ENCODE measurements around the gene BICRA.
"Not testable (repeated sequence)": the region's sequence is repeated elsewhere in the genome, so short reads cannot be mapped to it uniquely, and the experiment has no call there.

Gene BICRA

GRCh38 chr19:47608969-47609905 lies at the start of gene BICRA:
TSS of gene BICRA (plus strand) at chr19:47609134. CDS start at chr19:47673575, 64,441 bp downstream.
- peak; percentile 84 for DNase-seq

- DNase-seq: no peak
These were observed 47.9 kb upstream of the BICRA start for GRCh38 chr19:47560999-47561398.

GRCh38 chr19:47561440-47562057 lies 47.4 kb upstream of the BICRA start:
- no peak for DNase-seq

- no peak for DNase-seq
These were observed 44.9 kb upstream of the BICRA start for GRCh38 chr19:47564081-47564480.

- DNase-seq: no peak
These were observed 39.6 kb upstream of the BICRA start for GRCh38 chr19:47569331-47569730.

- no peak for DNase-seq
These were observed 36.3 kb upstream of the BICRA start for GRCh38 chr19:47572635-47573034.

GRCh38 chr19:47573071-47574026 lies 35.6 kb upstream of the BICRA start, which contains the start of gene ZNF541:
TSS of gene ZNF541 (minus strand) at chr19:47573148. CDS start at chr19:47555856, 17,292 bp downstream.
- DNase-seq: peak; percentile 90

- no peak for DNase-seq
These were observed 28.5 kb upstream of the BICRA start for GRCh38 chr19:47580397-47580796.

GRCh38 chr19:47581605-47582319 lies 27.2 kb upstream of the BICRA start:
- no peak for DNase-seq

GRCh38 chr19:47582320-47582909 lies 26.5 kb upstream of the BICRA start:
- no peak for DNase-seq

GRCh38 chr19:47583161-47583560 lies 25.8 kb upstream of the BICRA start:
- DNase-seq: not testable (repeated sequence)

GRCh38 chr19:47587295-47587694 lies 21.6 kb upstream of the BICRA start:
- DNase-seq: no peak

GRCh38 chr19:47589824-47590223 lies 19.1 kb upstream of the BICRA start:
- DNase-seq: no peak

- DNase-seq: no peak
These were observed 15.1 kb upstream of the BICRA start for GRCh38 chr19:47593860-47594259.

- DNase-seq: no peak
These were observed 13.0 kb upstream of the BICRA start for GRCh38 chr19:47595944-47596343.

GRCh38 chr19:47598407-47599349 lies 10.3 kb upstream of the BICRA start:
- no peak for DNase-seq

- DNase-seq: not testable (repeated sequence)
These were observed 9.2 kb upstream of the BICRA start for GRCh38 chr19:47599671-47600245.

- DNase-seq: peak; percentile 100
These were observed 8.4 kb upstream of the BICRA start for GRCh38 chr19:47600246-47601179.

All from CD4-positive, alpha-beta T cell treated with Interleukin-10 for 1 hour (primary cell).